Measurements from ENCODE around the gene LIN7C. TPM values are rescaled to one million over a fixed set of nuclear protein-coding genes. Genes with fewer than 3 reads are reported as not detected.

Gene LIN7C
- total and polyA plus RNA-seq, 4 donors = 5.5 to 55.9 (median 16.7) TPM

GRCh38 chr11:27507557-27508322, 1.2 kb upstream of the LIN7C start:
- no peak for DNase-seq
- 96 to 98% methylated on average over 4 of the region's 4 CpGs for WGBS, 2 donors
- Histone ChIP-seq H3K36me3 (ENCODE audit: control insufficient read depth in 4 of 4, insufficient read depth in 4 of 4, low read length in 4 of 4) (peaks cover 0 to 3% (median 0%) of the 10 kb centered on the region in 4 donors), H3K4me1 (ENCODE audit: control insufficient read depth in 5 of 5, insufficient read depth in 5 of 5, low read length in 5 of 5) (peaks cover 0 to 25% (median 8%) of the 10 kb centered on the region in 5 donors), H3K27me3 (ENCODE audit: control insufficient read depth in 3 of 3, insufficient read depth in 3 of 3, low read length in 2 of 3) (no peaks in the 10 kb centered on the region), H3K9me3 (ENCODE audit: control insufficient read depth in 4 of 4, insufficient read depth in 3 of 4, low read length in 3 of 4) (no peaks in the 10 kb centered on the region), H3K4me3 (no peak overlapping the region), H3K27ac (ENCODE audit: low read depth in 1 of 2, low read length in 1 of 2) (no peak overlapping the region), H3K9ac (ENCODE audit: insufficient read depth in 1 of 2, low read length in 2 of 2) (peak overlapping the region in 1 of 2 donors; percentile 90)
- no peak for ATAC-seq (ENCODE audit: insufficient read depth, low FRiP score)
- TF ChIP-seq CTCF (IDR thresholded peaks at IDR 0.05; ENCODE audit: control extremely low read depth, extremely low read depth) = no peak

- peak; percentile 7 for ATAC-seq (ENCODE audit: insufficient read depth, low FRiP score)
- TF ChIP-seq CTCF (IDR thresholded peaks at IDR 0.05; ENCODE audit: control extremely low read depth, extremely low read depth) = no peak
- 11 to 12% methylated on average over 5 of the region's 5 CpGs for WGBS, 2 donors
- Histone ChIP-seq H3K4me3 (peak overlapping the region; percentile 96), H3K9ac (ENCODE audit: insufficient read depth in 1 of 2, low read length in 2 of 2) (peak overlapping the region; percentile 82 to 97), H3K27ac (ENCODE audit: low read depth in 1 of 2, low read length in 1 of 2) (peak overlapping the region in 1 of 2 donors; percentile 89), H3K27me3 (ENCODE audit: control insufficient read depth in 3 of 3, insufficient read depth in 3 of 3, low read length in 2 of 3) (no peaks in the 10 kb centered on the region), H3K9me3 (ENCODE audit: control insufficient read depth in 4 of 4, insufficient read depth in 3 of 4, low read length in 3 of 4) (no peaks in the 10 kb centered on the region), H3K36me3 (ENCODE audit: control insufficient read depth in 4 of 4, insufficient read depth in 4 of 4, low read length in 4 of 4) (peaks cover 0 to 7% (median 2%) of the 10 kb centered on the region in 4 donors), H3K4me1 (ENCODE audit: control insufficient read depth in 5 of 5, insufficient read depth in 5 of 5, low read length in 5 of 5) (peaks cover 0 to 22% (median 8%) of the 10 kb centered on the region in 5 donors)
- DNase-seq = no peak
Observed at GRCh38 chr11:27505781-27506180, 788 bp downstream of the LIN7C start.

DNA sequence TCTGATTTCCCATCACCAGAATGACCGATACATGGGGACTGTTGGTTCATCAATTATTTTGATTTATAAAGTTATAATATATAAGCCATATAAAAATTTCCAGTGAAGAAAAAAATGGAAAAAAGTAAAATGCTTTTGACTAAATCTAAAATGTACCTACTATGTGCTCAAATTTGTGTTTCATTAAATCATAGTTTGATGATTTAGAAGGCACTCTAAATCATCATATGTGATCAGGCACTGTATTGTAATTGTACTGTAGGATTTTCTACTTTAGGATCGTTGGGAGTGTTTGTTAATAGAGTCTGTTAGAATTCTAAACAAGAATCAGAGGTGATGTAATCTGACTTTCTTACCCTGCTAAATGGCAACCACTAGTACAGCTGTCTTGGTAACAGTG, 2.4 kb downstream of the LIN7C start:
- H3K36me3 ChIP-seq (ENCODE audit: control insufficient read depth in 4 of 4, insufficient read depth in 4 of 4, low read length in 4 of 4) = peaks cover 0 to 7% (median 5%) of the 10 kb centered on the region in 4 donors
- no peaks in the 10 kb centered on the region for H3K9me3 ChIP-seq (ENCODE audit: control insufficient read depth in 4 of 4, insufficient read depth in 3 of 4, low read length in 3 of 4)
- no peak overlapping the region for H3K4me3 ChIP-seq
- no peak overlapping the region for H3K27ac ChIP-seq (ENCODE audit: low read depth in 1 of 2, low read length in 1 of 2)
- ATAC-seq (ENCODE audit: insufficient read depth, low FRiP score) (no peak), DNase-seq (no peak)
- WGBS, 2 donors = 78 to 80% methylated on average over 2 of the region's 2 CpGs
- H3K4me1 ChIP-seq (ENCODE audit: control insufficient read depth in 5 of 5, insufficient read depth in 5 of 5, low read length in 5 of 5) = peaks cover 0 to 22% (median 8%) of the 10 kb centered on the region in 5 donors
- no peak overlapping the region for H3K9ac ChIP-seq (ENCODE audit: insufficient read depth in 1 of 2, low read length in 2 of 2)
- no peaks in the 10 kb centered on the region for H3K27me3 ChIP-seq (ENCODE audit: control insufficient read depth in 3 of 3, insufficient read depth in 3 of 3, low read length in 2 of 3)
- TF ChIP-seq CTCF (IDR thresholded peaks at IDR 0.05; ENCODE audit: control extremely low read depth, extremely low read depth) = no peak

All from lung (tissue), 12 donors.